NCI-H2171 (cell line): ENCODE results near the gene FIGNL2.

ENCODE experiments used
- DNase-seq: peaks from one replicate; lab custom pipeline; 2025; lab: John Stamatoyannopoulos, UW

Gene FIGNL2

GRCh38 chr12:51773145-51773869, 75.2 kb downstream of the FIGNL2 start:
- DNase-seq, result no peak

- no peak for DNase-seq
These were observed 77.5 kb downstream of the FIGNL2 start for GRCh38 chr12:51771008-51771407.
